ENCODE measurements around the gene INO80D.

DNA sequence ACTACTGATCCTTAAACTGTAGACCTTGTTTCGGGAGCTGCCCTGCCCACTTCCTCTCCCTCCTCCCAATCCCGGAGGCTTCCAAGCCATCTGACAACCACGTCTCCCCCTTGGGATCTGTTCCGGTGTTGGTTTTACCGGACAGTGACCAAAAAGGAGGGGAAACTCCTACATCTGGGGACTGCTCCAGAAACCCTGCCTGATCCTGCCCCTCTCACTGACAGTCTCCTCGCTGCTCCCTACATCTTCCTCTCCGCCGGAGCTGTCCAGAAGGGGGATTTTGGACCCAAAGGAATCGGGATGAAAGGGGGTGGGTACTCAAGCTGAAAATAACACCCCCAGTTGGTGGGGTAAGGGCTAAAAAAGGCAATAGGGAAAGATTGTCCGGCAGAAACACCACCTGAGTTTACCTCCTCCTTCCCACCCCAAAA lies 1.5 kb downstream of the INO80D start:
- TF ChIP-seq POLR2A (IDR thresholded peaks at IDR 0.05) (peak; percentile 89), POLR2AphosphoS5 (IDR thresholded peaks at IDR 0.05) (peak; percentile 41 to 71 (median 65))

All from breast epithelium (tissue), 3 donors.